Measurements from ENCODE around the gene IREB2.

DNA sequence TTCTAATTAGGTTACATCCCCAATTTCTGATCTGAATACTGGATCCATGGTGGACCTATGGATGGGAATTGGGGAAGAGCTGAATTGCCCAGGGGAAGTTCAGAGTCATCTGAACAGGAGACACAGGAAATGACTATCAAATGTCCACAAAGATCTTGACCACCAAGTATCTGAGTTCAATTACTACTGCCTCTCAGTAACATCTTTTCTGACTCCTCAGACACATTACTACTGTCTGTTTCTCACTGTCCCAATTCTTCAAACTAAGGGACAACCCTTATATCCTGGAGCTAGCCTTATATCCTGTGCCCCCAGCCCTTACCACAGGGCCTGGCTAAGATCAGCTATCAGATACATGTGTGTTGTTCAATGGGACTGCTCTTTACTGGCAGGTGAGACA is 10.1 kb upstream of the IREB2 start:
- TF ChIP-seq CTCF (IDR thresholded peaks at IDR 0.05; ENCODE audit: insufficient read depth, low read length) (no peak), POLR2AphosphoS5 (IDR thresholded peaks at IDR 0.05; ENCODE audit: low read depth) (no peak), SPI1 (IDR thresholded peaks at IDR 0.05; ENCODE audit: borderline replicate concordance, low read depth) (no peak)
